Measurements from ENCODE around the gene SPINT2.

SPINT2 gene

DNA sequence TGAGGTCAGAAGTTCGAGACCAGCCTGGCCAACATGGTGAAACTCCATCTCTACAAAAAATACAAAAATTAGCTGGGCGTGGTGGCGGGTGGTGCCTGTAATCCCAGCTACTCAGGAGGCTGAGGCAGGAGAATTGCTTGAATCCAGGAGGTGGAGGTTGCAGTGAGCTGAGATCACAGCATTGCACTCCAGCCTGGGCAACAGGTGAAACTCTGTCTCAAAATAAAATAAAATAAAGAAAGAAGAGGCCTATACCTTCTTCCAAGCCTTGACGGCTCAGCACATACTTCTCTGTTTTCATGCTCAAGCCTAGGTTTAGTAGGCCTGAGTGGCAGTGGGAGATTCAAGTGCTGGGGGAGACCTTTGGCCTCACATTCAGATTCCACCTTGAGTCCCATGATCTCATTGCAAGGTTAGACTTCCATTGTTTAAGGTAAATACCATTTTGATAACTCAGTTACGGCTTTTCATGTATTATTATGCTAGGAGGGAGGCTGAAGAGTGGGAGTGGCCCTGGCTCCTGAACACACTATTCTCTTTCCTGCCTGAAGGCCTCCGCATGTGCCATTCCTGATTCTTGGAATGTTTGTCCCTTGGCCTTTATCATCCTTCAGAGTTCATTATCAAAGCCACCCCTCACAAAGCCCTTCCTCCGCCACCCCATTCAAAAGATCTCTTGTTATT lies 1.6 kb upstream of the SPINT2 start:
- H3K9ac ChIP-seq (ENCODE audit: insufficient read length): no peak overlapping the region
- no peaks in the 10 kb centered on the region for H3K36me3 ChIP-seq (ENCODE audit: insufficient read depth, low read length)
- TF ChIP-seq POLR2AphosphoS5 (IDR thresholded peaks at IDR 0.05; ENCODE audit: borderline replicate concordance, low read depth, low read length) (no peak), EZH2 (IDR thresholded peaks at IDR 0.05) (no peak), FOXP2 (optimal IDR thresholded peaks at IDR 0.05; ENCODE audit: control extremely low read depth, extremely low read length, insufficient read depth) (no peak)
- no peak overlapping the region for H3K27ac ChIP-seq
- DNase-seq (ENCODE audit: low read depth, low spot score): no peak
- no peak overlapping the region for H3K4me3 ChIP-seq
- no peaks in the 10 kb centered on the region for H3K9me3 ChIP-seq (ENCODE audit: low read depth, low read length)

- H3K27ac ChIP-seq: no peak overlapping the region
- H3K9me3 ChIP-seq (ENCODE audit: low read depth, low read length): no peaks in the 10 kb centered on the region
- H3K4me3 ChIP-seq: no peak overlapping the region
- TF ChIP-seq FOXP2 (optimal IDR thresholded peaks at IDR 0.05; ENCODE audit: control extremely low read depth, extremely low read length, insufficient read depth) (no peak), EZH2 (IDR thresholded peaks at IDR 0.05) (no peak), POLR2AphosphoS5 (IDR thresholded peaks at IDR 0.05; ENCODE audit: borderline replicate concordance, low read depth, low read length) (no peak)
- H3K9ac ChIP-seq (ENCODE audit: insufficient read length): no peak overlapping the region
- no peak for DNase-seq (ENCODE audit: low read depth, low spot score)
- no peaks in the 10 kb centered on the region for H3K36me3 ChIP-seq (ENCODE audit: insufficient read depth, low read length)
Measured at GRCh38 chr19:38263689-38264485, 486 bp upstream of the SPINT2 start.

- DNase-seq (ENCODE audit: low read depth, low spot score): no peak
- Histone ChIP-seq H3K27ac (no peak overlapping the region), H3K4me3 (no peak overlapping the region), H3K9me3 (ENCODE audit: low read depth, low read length) (no peaks in the 10 kb centered on the region), H3K36me3 (ENCODE audit: insufficient read depth, low read length) (no peaks in the 10 kb centered on the region), H3K9ac (ENCODE audit: insufficient read length) (no peak overlapping the region)
- TF ChIP-seq EZH2 (IDR thresholded peaks at IDR 0.05): no peak
- TF ChIP-seq POLR2AphosphoS5 (IDR thresholded peaks at IDR 0.05; ENCODE audit: borderline replicate concordance, low read depth, low read length): no peak
- TF ChIP-seq FOXP2 (optimal IDR thresholded peaks at IDR 0.05; ENCODE audit: control extremely low read depth, extremely low read length, insufficient read depth): no peak
Measured at GRCh38 chr19:38265213-38265861, 964 bp downstream of the SPINT2 start.

DNA sequence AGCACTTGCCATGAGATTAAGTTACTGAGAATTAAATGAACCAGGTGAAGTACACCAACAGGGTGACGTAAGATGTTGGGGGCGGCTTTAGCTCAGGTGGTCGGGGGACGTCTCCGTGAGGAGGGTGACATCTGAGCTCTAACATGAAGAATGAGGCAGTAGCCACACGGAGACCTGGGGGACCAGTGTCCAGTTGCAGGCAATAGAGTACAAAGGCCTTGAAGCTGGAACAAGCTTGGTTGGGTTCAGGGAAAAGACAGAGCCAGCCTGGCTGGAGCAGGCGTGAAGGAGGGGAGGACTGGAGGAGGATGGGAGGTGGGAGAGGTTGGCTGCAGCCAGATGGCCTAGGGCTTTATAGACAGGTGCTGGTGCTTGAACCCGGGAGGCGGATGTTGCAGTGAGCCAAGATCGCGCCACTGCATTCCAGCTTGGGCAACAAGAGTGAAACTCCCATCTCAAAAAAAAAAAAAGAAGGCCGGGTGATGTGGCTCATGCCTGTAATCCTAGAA lies 1.6 kb downstream of the SPINT2 start:
- DNase-seq (ENCODE audit: low read depth, low spot score): no peak
- Histone ChIP-seq H3K36me3 (ENCODE audit: insufficient read depth, low read length) (no peaks in the 10 kb centered on the region), H3K9ac (ENCODE audit: insufficient read length) (no peak overlapping the region), H3K27ac (no peak overlapping the region), H3K4me3 (no peak overlapping the region), H3K9me3 (ENCODE audit: low read depth, low read length) (no peaks in the 10 kb centered on the region)
- no peak for TF ChIP-seq POLR2AphosphoS5 (IDR thresholded peaks at IDR 0.05; ENCODE audit: borderline replicate concordance, low read depth, low read length)
- TF ChIP-seq FOXP2 (optimal IDR thresholded peaks at IDR 0.05; ENCODE audit: control extremely low read depth, extremely low read length, insufficient read depth): no peak
- TF ChIP-seq EZH2 (IDR thresholded peaks at IDR 0.05): no peak

GRCh38 chr19:38266981-38267597 lies 2.7 kb downstream of the SPINT2 start:
- TF ChIP-seq FOXP2 (optimal IDR thresholded peaks at IDR 0.05; ENCODE audit: control extremely low read depth, extremely low read length, insufficient read depth) (no peak), EZH2 (IDR thresholded peaks at IDR 0.05) (no peak), POLR2AphosphoS5 (IDR thresholded peaks at IDR 0.05; ENCODE audit: borderline replicate concordance, low read depth, low read length) (no peak)
- Histone ChIP-seq H3K9me3 (ENCODE audit: low read depth, low read length) (no peaks in the 10 kb centered on the region), H3K27ac (no peak overlapping the region), H3K4me3 (no peak overlapping the region), H3K9ac (ENCODE audit: insufficient read length) (no peak overlapping the region), H3K36me3 (ENCODE audit: insufficient read depth, low read length) (no peaks in the 10 kb centered on the region)
- no peak for DNase-seq (ENCODE audit: low read depth, low spot score)

GRCh38 chr19:38267761-38268483 lies 3.5 kb downstream of the SPINT2 start:
- Histone ChIP-seq H3K4me3 (no peak overlapping the region), H3K36me3 (ENCODE audit: insufficient read depth, low read length) (no peaks in the 10 kb centered on the region), H3K27ac (no peak overlapping the region), H3K9ac (ENCODE audit: insufficient read length) (no peak overlapping the region), H3K9me3 (ENCODE audit: low read depth, low read length) (no peaks in the 10 kb centered on the region)
- DNase-seq (ENCODE audit: low read depth, low spot score): no peak
- no peak for TF ChIP-seq FOXP2 (optimal IDR thresholded peaks at IDR 0.05; ENCODE audit: control extremely low read depth, extremely low read length, insufficient read depth)
- TF ChIP-seq POLR2AphosphoS5 (IDR thresholded peaks at IDR 0.05; ENCODE audit: borderline replicate concordance, low read depth, low read length): no peak
- TF ChIP-seq EZH2 (IDR thresholded peaks at IDR 0.05): no peak

DNA sequence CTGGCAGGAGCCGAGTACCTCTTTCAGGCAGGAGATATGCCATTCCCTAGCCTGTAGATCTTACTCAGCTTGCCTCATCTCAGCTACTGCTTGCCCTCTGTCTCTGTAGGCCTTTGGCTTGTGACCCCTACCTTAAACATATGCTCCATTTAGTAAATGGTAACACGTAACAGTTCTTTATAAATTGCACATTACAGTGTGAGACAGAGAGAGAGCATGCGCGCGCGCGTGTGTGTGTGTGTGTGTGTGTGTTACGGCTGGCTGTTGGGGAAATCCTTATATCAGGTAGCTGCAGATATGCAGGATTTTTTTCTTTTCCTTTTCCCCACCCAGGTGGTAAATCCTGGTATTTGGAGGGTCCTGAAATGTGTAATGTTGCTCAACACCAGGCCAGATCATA lies 4.2 kb downstream of the SPINT2 start:
- no peaks in the 10 kb centered on the region for H3K36me3 ChIP-seq (ENCODE audit: insufficient read depth, low read length)
- DNase-seq (ENCODE audit: low read depth, low spot score): no peak
- no peak for TF ChIP-seq EZH2 (IDR thresholded peaks at IDR 0.05)
- no peak overlapping the region for H3K9ac ChIP-seq (ENCODE audit: insufficient read length)
- no peak overlapping the region for H3K4me3 ChIP-seq
- H3K27ac ChIP-seq: no peak overlapping the region
- no peaks in the 10 kb centered on the region for H3K9me3 ChIP-seq (ENCODE audit: low read depth, low read length)

Measured in SK-N-MC (cell line).